Cardiac fibroblast (primary cell): ENCODE measurements around the gene RASD1.
A peak's percentile ranks its signal among the peaks of the same experiment; 100 is the strongest.

Source experiments
- DNase-seq, 2 donors: peaks; one replicate each; pipeline versions ENCODE4 v3.0.0 to v3.0.0-alpha.2; 2010; ENCODE audit warnings: low read depth in 2 of 2
- H3K4me3 ChIP-seq, 2 donors: replicated peaks in 1 of 2; 1 replicate in 1 of 2; 2 replicates in 1 of 2; pipeline ENCODE4 v1.5.1; 2011; ENCODE audit warnings: low read depth in 2 of 2, low read length in 2 of 2, mild to moderate bottlenecking in 2 of 2, moderate library complexity in 1 of 2
- TF ChIP-seq, protein P1 (sequence below): IDR thresholded peaks from one replicate; pipeline ENCODE4 v1.5.1; 2011; ENCODE audit warnings: low read depth, mild to moderate bottlenecking, low read length, inconsistent platforms

RASD1 gene

DNA sequence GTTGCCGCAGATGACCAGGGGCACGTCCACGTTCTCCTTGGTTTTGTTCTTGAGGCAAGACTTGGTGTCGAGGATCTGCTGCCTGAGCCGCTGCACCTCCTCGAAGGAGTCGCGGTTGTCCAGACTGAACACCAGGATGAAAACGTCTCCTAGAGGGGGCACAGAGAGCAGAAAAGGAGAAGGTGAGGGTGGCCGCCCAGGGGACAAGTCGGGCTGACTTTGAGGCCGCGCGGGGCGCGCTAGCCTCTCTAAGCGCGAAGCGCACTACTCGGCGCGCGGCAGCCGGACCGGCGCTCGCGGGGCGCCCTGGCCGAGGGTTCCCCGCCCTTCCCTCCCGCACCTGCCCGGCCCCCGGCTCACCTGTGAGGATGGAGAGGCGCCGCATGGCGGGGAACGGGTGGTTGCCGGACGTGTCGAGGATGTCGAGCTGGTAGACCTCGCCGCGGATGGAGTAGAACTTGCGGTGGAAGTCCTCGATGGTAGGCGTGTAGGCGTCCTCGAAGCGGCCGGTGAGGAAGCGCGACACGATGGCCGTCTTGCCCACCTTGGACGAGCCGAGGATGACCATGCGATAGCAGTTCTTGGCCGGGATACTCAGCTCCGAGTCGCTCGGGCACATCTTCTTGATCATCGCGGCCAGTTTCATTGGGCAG is 533 bp downstream of the RASD1 start:
- TF ChIP-seq, protein P1, sequence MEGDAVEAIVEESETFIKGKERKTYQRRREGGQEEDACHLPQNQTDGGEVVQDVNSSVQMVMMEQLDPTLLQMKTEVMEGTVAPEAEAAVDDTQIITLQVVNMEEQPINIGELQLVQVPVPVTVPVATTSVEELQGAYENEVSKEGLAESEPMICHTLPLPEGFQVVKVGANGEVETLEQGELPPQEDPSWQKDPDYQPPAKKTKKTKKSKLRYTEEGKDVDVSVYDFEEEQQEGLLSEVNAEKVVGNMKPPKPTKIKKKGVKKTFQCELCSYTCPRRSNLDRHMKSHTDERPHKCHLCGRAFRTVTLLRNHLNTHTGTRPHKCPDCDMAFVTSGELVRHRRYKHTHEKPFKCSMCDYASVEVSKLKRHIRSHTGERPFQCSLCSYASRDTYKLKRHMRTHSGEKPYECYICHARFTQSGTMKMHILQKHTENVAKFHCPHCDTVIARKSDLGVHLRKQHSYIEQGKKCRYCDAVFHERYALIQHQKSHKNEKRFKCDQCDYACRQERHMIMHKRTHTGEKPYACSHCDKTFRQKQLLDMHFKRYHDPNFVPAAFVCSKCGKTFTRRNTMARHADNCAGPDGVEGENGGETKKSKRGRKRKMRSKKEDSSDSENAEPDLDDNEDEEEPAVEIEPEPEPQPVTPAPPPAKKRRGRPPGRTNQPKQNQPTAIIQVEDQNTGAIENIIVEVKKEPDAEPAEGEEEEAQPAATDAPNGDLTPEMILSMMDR: no peak
- peak in 1 of 2 donors; percentile 39 for DNase-seq
- H3K4me3 ChIP-seq: peak overlapping the region; percentile 60 to 72

DNA sequence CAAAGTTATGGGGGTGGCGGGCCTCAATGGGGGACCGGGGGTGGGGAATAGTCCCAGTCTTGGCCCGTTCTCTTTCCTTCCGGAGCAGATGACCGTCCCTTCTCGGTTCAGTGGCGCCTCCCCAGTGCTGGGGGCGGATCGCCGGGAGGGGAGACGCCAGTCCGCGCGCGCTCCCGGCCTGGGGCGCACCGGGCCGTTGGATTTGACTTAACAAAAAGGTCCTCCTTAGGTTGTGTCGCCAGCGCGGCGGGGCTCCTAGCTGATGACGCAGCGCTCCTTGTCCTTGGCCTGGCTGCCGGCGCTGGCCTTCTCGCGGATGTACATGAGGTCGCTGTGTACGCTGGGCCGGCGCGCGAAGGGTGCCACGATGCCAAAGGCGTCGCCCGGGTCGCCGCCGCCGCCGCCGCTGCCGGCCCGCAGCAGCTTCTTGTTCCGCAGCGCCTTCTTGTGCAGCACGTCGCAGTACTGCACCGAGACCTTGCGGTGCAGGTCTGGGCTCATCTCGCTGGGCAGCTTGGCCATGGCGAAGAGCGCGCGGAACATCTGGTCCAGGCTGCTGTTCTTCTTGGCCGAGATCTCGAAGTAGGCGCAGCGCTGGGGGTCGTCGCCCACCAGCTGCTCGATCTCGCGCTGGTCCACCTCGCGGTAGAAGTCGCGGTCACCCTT is 1.2 kb downstream of the RASD1 start:
- TF ChIP-seq, protein P1: no peak
- peak overlapping the region; percentile 60 to 72 for H3K4me3 ChIP-seq
- DNase-seq: peak; percentile 49 to 59

DNA sequence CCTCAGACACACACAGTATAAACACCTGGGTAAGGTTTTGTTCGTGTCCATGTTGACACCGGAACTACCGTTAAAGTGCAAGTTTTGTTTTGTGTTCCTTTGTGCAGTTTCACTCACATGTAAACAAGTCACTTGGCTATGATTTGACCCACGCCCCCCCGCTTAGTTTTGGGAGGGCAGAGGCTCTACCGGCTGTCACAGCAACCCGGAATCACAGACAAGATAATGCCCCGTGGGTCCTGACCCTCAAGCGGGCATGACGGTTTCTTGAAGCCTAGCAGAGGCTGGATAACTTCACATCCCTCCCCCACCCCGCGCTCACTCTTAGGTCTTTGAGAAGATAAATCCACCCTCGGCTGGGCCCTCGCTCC is 1.7 kb downstream of the RASD1 start:
- peak in 1 of 2 donors; percentile 30 for DNase-seq
- TF ChIP-seq, protein P1: no peak
- peak overlapping the region; percentile 60 to 72 for H3K4me3 ChIP-seq

DNA sequence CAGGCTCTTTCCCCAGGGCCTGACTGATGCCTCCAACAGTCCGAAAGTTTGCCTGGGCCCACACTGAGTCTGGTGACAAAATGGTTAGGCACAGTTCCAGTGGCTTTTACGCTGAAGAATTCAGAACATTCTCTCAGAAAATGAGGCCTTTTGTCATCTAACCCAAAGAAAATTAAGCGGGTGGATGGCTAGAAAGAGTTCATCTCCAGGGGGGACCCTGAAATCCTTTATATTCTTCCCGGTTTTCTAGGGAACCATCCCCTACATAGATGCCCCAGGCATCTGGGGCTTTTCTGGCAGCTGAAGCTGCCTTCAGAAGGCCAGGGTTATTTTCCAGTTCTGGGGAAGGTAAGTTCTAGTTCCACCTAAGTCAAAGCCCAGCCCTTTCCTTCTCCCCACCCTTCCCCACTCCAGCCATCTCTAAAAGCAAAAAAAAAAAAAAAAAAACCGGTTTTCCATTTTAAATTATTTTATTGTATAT is 2.2 kb downstream of the RASD1 start:
- peak overlapping the region in 1 of 2 donors; percentile 72 for H3K4me3 ChIP-seq
- TF ChIP-seq, protein P1: no peak
- peak in 1 of 2 donors; percentile 19 for DNase-seq

DNA sequence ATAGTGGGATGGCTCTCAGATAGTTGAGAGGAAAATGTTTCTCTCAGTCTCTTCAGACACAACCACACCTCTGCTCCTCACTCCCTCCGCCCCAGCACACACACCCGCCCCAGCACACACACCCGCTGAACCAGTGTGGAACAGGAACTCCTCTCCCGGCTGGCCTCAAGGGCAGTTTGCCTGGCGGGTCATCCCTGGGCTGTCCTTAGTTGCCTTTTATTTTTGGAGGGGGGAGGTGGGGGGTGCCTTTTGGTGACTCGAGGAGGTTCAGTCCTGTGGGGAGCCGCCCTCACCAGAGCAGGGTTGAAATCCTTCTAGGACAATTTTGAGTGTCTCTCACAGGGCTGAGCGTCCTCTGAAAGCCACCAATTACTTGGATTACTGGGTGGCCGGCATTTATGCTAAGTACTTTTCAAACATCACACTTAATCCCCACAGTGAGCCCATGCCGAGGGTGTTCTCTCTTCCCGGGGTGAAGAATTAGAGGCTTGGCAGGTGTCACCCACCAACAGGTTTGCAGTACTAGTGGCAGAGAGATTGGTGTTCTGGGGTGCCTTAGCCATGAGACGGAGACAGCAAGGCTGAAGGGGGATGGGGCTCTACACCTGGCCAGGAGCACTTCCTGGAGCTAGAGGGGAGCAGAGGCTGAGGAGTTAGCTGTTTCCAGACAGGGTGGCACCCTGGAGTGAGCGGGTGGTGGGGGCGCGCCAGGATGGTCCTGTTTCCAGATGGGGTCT is 2.8 kb downstream of the RASD1 start:
- TF ChIP-seq, protein P1: no peak
- peak; percentile 29 to 36 for DNase-seq
- H3K4me3 ChIP-seq: peak overlapping the region in 1 of 2 donors; percentile 72

DNA sequence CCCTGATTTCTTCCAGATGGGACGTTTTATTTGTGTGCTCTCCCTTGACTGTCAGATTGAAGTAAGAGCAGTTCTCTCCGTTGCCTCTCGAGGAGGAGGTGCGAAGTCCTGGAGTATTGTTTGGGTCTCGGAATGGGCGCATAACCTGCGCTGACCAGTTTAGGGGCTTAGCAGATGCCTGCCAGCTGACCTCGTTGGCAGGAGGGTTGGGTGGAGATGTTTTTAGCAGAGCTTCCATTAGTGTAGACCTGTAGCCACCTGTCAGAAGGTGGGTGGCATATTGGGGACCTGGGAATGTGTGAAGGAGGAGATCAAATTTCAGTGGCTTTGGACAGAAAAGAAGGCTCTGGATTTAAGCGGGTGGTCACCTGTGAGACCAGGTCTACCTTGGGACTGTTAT is 3.6 kb downstream of the RASD1 start:
- H3K4me3 ChIP-seq: no peak overlapping the region
- TF ChIP-seq, protein P1: no peak
- no peak for DNase-seq
